HG02571 (cell line): Measurements from ENCODE around the gene PHACTR3.
"Not testable (repeated sequence)": the region's sequence is repeated elsewhere in the genome, so short reads cannot be mapped to it uniquely, and the experiment has no call there.

Source experiments
- ATAC-seq: cut with Tn5 transposase; IDR thresholded peaks from one replicate; pipeline ENCODE4 v1.9.1; 2021; ENCODE audit warnings: mild to moderate bottlenecking, moderate library complexity; ENCODE audit not compliant: unreplicated experiment

Gene PHACTR3

DNA sequence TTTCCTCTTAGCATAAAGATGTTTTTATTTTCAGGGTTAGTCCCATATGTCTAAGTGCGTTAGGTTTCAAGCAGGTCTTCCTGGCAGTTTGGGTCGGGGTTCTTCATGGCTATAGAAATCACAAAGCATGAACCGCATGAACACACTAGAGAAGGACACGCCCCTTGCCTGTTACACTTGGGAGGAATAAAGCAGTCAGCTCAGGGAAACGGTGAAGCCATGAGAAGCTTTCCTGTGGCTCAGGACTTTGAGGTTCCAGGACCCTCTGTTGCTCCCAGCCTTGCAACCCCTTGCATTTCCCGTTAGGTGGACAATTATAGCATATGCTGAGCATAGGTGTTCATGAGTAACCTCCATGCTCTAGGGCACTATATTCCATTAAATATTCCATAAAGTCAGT lies 232.4 kb downstream of the PHACTR3 start:
- ATAC-seq: no peak

DNA sequence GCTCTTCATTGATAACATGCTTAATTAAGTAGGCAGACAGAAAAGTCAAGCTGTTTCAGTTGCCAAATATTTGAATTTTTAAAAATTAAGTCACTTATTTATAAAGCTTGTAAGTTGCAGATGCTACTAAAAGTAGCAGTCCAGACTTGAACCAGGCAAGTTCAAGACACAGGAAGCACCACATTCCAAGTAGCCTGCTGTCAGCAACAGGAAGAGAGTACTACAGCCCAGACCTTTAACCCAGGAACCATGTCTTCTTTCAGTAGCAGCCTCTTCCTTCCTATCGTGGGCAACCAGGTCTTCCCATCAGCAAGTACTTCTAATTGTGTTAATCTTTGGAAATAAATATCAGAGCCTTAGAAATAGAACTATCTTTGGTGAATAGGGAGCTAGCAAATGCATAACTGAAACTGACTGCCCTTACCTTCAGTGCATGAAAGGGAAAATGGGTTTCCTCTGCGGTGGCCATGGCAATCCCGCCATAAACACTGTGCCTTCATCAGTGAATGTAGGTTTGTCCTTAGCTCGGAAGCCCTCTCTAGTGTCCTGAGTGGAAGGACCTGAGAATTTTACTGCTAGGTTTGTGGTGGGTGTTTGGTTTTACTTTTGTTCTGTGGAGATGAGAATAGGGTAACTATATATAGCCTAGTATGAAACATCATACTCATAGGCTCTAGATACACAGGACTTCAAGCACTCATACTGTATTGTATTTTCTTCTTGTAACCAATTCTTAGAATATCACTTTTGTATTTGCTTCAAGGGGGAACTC lies 233.5 kb downstream of the PHACTR3 start:
- ATAC-seq: peak; percentile 65

DNA sequence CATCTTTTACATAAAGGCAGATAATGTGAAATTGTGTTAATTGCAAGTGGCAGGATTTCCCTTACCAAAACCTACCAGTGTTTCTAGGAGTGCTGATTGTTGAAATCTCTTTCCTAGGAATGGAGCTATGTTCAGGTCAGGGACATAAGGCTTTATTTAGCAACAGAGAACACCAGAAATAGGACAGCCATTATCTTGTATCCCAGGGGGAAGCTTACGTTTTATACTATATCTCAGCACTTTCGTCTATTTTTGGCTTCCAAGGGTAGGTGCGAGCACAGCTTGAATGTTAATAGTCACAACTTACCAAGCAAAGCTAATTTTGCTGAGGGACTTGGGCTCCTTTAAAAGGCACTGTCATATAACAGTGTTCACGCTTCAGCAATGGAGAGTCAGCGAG lies 235.1 kb downstream of the PHACTR3 start:
- ATAC-seq: no peak

DNA sequence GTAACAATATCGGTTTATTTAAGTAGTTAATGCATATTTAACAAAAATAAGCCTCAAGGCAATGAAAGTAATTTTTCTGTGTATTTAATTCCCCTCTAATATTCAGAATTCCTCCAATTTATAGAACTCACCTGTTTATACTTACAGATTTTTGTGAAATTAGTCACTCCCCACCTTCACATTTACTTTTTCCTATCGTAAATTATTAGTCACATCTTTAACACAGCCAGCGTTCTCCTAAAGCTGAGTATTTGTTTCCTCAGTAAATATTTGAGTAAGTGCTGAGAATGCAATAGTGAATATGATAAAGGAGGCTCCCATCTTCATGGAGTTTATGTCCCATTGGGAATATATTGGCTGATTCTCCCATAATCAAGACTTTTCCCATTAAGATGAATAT lies 241.1 kb downstream of the PHACTR3 start:
- ATAC-seq: no peak

DNA sequence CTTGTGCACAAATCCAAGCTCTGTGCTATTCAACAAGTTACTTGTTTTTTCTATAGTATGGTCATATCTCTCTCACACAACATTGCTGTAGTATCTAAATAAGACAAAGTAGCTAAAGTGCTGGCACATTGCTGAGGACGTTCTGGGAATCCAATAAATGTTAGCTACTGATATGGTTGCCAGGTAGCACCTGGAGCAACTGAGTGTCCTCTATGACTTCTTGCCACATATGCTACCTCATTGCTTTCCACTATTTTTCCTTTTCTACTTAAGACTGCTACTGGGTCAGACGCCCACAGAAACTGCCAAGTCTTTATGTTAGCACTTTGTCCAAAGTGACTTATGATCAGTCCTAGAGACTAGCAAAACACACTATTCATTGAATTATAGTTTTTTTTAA lies 243.8 kb downstream of the PHACTR3 start:
- no peak for ATAC-seq

DNA sequence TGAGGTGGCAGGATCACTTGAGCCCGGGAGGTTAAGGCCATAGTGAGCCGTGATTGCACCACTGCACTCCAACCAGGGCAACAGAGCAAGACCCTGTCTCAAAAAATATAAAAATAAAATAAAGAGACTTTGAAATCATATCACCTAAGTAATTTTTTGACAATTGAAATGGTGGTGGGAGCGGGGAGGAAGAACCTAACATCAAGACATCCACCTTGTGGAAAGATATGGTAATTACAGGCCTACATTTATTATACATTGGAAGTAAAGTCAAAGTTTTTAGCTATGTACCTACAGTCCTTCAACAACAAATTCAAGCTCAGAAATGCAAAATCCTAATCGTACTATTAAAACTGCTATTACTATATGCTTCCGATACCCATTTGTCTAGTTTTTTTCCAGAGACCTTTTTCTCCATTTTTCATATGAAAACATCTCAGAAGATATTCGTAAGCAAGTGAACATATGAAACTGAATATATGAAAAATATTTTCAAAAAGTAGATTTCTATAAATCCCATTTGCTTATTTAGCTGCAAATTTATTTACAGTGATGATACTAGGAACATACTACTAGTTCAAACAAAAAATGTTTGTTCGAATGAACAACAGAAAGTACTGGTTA lies 245.8 kb downstream of the PHACTR3 start:
- ATAC-seq: no peak

DNA sequence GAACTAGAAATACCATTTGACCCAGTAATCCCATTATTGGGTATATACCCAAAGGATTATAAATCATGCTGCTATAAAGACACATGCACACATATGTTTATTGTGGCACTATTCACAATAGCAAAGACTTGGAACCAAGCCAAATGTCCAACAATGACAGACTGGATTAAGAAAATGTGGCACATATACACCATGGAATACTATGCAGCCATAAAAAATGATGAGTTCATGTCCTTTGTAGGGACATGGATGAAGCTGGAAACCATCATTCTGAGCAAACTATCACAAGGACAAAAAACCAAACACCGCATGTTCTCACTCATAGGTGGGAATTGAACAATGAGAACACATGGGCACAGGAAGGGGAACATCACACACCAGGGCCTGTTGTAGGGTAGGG lies 252.2 kb downstream of the PHACTR3 start:
- not testable (repeated sequence) for ATAC-seq

DNA sequence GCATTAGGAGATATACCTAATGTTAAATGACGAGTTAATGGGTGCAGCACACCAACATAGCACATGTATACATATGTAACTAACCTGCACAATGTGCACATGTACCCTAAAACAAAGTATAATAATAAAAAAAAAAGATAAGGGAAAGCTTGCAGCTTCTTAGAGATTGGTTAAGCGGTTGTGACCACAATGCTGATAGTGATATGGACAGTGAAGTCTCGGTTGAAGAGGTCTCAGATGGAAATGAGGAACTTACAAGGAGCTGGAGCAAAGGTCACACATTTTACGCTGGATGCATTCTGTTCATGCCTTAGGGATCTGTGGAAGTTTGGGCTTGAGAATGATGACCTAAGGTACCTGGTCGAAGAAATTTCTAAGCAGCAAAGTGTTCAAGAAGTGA lies 252.6 kb downstream of the PHACTR3 start:
- ATAC-seq: not testable (repeated sequence)

DNA sequence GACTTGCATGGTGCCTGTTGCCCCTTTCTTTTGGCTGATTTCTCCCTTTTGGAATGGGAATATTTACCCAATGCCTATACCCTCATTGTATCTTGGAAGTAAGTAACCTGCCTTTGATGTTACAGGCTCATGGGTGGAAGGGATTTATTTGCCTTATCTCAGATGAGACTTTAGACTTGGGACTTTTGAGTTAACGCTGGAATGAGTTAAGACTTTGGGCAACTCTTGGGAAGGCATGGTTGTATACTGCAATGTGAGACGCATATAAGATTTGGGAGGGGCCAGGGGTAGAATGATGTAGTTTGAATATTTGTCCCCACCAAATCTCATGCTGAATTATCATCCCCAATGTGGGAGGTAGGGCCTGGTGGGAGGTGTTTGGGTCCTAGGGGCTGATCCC lies 253.6 kb downstream of the PHACTR3 start:
- no peak for ATAC-seq

DNA sequence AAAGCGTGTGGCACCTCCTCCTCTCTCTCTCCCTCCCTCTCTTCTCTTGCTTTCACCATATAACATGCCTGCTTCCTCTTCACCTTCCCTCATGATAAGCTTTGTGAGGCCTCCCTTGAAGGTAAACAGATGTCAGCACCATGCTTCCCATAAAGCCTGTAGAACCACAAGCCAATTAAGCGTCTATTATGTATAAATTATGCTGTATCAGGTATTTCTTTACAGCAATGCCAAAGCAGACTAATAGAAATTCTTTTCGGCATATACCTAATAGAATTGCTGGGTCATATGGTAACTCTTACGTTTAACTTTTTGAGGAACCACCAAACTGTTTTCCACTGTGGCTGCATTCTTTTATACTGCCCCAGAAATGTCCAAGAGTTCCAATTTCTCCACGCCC lies 254.1 kb downstream of the PHACTR3 start:
- no peak for ATAC-seq

DNA sequence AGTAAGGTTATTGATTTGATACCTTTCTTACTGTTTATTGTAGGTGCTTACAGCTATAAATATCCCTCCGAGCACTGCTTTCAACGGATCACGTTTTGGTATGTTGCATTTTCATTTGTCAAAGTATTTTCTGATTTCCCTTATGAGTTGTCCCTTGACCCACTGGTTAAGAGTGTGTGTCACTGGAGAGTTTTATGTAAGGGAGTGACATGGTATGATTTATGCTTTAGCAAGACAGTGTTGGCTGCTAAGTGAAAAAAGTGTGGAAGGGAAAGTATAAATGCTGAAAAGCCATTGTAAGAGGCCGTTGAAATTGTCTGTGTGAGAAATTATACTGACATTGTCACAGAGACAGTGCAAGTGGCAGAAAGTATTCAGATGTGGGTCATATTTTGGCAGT lies 257.1 kb downstream of the PHACTR3 start:
- ATAC-seq: no peak

DNA sequence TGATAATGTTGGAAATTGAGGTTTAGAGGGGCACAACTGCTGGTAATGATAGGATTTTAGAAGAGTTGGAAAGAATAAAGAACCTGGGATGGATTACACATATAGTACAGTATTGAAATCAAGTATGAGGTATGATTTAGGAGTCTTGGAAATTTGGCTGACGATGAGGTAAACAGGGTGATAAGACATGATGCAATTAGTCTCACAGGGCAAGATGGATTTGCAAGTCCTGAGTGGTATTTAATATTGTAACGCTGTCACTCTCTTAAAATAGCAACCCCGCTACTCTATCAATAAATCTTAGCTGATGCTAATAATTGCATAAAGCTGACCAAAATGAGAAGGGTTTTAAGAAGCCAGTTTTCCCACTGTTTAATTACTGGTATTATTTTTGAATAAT lies 258.7 kb downstream of the PHACTR3 start:
- no peak for ATAC-seq

DNA sequence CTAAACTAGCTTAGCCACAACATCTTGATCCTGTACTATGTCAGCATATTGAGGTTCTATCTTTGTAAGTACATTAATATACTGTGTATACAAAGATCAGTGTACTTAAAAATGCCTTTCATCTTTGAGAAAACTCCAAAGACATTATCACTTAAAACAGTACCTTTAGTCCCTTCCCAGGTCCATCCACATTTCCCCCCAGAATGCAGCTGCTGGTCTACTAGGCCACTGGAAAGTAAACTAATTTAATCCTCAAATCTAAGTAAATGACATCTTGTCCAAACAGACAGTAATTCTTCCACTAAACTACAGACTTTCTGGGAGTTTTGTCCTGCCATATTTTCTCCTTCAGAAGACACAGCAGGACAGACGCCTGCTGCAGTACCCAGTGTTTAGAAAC lies 260.4 kb downstream of the PHACTR3 start:
- no peak for ATAC-seq

DNA sequence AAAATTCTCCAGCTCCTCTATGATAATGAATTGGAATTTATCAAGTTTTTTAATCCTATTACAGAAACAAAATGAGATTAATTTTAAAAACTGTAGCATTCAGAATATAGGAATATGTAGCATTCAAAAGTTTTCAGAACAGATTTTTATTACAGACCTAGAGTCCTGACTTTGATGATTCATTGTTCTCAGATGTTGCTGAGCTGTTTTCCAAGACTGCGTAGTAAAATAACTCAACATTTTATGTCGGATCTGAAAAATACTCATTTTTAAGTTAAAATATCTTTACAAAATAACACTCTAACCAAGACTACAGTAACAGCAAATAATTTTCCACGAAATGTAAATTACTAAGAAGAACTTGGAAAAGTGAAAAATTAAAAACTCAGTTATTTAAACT lies 262.0 kb downstream of the PHACTR3 start:
- no peak for ATAC-seq

DNA sequence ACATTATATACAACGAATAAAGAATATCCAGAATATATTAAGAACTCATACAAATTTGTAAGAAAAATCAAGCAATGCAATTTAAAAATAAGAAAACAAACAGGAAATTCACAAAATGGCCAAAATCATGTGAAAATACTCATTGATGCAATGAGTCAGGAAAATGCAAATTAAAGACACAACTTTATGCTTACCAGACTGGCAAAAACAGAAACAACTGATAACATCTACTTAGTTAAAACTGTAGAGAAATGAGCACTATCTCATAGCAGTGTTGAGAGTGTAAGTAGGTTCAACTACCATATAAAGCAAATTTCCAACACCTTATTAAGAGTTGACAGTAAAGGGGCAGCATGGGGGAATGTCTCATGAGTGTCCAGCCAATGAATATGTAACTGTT lies 266.8 kb downstream of the PHACTR3 start:
- ATAC-seq: no peak

DNA sequence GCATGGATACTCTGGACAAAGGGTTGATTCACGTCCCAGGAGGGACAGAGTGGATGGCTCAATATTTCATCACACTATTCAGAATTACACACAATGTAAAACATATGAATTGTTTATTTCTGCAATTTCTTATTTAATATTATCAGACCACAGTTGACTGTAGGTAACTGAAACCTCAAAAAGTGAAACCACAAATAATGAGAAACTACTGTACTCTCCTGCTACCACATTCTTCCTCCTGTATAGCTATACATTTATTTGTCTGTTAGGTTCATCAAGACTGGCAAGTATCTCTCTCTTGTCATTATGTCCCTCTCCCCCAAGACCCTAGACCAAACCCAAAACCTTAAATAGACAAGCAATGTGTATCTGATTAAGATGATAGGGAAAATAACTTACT lies 269.1 kb downstream of the PHACTR3 start:
- no peak for ATAC-seq

DNA sequence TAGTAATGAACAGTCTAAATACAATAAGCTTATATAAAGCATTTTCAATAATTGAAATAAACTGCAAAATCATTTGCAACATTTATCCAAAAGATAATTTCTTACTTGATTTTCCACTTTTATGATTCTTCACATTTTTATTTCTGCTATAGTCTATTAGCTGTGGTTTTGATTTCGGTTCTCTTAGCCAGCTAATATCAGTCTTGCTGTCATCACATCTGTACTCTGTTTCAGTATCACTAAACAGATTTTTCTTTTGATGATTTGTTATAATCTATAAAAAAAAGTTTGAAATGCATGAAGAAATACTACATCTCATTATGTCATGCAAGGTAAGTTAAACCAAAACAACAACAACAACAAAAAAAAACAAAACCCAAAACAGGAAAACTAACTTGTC lies 275.9 kb downstream of the PHACTR3 start:
- ATAC-seq: no peak

DNA sequence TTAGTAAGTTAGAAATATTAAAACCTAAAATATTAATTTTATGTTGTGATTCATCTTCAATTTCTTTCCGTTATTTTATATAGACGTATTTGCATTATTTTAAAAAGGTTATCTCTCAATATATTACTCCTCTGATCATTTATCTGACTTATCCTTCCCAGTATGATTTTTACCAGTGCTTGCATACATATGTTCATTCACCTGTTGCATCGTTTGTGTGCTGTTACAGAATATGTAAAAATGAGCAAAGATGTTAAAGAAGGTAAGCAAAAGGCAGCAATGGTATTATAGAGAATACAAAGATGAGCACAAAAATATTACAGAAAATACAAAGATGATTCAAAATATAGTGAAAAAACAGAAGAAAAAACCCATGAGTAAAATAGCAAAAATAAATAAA lies 280.2 kb downstream of the PHACTR3 start:
- ATAC-seq: no peak

DNA sequence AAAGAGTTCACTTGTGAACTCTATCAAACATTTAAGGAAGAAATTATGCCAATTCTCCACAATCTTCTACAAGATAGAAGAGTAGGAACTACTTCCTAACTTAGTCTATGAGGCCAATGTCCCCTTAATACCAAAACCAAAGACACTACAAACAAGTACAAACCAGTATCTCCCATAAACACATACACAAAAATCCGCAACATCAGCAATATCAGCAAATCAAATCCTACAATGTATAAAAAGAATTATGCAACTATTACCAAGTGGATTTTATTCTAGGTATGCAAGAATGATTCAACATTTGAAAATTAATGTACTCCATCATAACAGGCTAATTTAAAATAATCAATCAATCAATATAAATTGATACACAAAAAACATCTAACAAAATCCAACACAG lies 283.7 kb downstream of the PHACTR3 start:
- ATAC-seq: no peak

DNA sequence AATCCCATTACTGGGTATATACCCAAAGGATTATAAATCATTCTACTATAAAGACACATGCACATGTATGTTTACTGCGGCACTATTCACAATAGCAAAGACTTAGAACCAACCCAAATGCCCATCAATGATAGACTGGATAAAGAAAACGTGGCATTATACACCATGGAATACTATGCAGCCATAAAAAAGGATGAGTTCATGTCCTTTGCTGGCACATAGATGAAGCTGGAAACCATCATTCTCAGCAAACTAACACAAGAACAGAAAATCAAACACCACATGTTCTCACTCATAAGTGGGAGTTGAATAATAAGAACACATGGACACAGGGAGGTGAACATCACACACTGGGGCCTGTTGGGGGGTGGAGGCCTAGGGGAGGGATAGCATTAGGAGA lies 285.7 kb downstream of the PHACTR3 start:
- not testable (repeated sequence) for ATAC-seq

DNA sequence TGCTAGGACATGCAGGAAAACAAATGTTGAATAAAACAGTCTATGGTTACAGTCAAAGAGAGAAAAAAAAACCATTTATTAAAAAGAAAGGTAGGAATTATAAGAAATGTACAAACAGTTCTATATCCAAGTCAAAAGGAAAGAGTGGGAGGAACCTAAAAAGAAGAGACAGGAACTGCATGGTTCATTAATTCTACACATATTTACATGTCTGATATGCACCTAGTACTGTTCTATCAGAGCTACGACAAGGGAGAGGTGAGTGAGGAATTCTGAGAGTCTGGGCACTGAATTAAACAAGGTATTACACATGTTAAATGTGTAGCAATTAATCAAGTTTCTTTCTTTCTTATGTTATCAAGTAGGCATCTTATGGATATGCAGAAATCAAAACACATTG lies 287.2 kb downstream of the PHACTR3 start:
- no peak for ATAC-seq

DNA sequence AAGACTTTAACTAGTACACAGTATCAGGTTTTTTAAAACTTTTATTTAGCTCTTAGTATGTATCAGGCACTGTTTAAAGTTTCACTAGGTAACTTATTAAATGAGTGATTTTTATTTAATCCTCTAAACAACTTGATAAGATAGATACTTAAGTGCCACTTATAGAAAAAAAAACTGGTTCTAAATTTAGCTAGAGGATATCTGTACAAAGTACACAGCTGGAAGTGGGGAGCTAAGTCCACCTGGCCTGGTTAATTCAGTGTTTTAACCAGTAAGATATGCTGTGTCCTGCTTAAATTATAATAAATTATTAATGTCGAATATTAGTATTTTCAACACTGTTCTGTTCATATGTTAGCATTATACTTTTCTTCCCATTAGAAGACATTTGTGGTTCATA lies 291.6 kb downstream of the PHACTR3 start:
- ATAC-seq: no peak
